Choroid plexus epithelial cell (primary cell): ENCODE measurements around the gene MPPED1.

Experiments
- DNase-seq: peaks from one replicate; pipeline ENCODE4 v3.0.0-alpha.2; 2010; ENCODE audit warnings: low read depth
- H3K4me3 ChIP-seq: 2 replicates; pipeline ENCODE4 v1.5.1; 2011; ENCODE audit warnings: low read depth, mild to moderate bottlenecking, control low read depth, low read length, moderate library complexity
- TF ChIP-seq, protein P1 (sequence below): conservative IDR thresholded peaks from 2 replicates; pipeline ENCODE4 v1.5.1; 2011; ENCODE audit warnings: low read depth, mild to moderate bottlenecking, control low read depth, inconsistent platforms, low read length, moderate library complexity

MPPED1 gene

DNA sequence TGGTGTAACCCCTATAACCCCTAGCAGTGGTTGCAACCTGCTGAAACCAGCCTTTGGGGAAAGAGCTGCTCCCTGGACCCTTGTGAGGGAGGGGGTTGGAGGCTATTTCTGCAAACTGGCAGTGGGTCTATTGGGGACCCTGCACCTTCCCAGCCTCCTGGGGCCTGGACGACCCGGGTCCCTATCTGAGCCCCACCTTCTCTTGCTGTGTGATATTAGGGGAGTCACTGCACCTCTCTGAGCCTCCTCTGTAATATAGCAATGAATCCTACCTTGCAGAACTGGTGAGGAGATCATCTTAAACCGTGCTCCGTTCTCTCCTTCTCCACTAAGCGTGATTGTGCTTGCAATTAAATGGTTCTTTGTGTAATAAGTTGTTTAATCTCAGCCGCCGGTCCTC is 24.0 kb upstream of the MPPED1 start:
- H3K4me3 ChIP-seq: no peak overlapping the region
- TF ChIP-seq, protein P1, sequence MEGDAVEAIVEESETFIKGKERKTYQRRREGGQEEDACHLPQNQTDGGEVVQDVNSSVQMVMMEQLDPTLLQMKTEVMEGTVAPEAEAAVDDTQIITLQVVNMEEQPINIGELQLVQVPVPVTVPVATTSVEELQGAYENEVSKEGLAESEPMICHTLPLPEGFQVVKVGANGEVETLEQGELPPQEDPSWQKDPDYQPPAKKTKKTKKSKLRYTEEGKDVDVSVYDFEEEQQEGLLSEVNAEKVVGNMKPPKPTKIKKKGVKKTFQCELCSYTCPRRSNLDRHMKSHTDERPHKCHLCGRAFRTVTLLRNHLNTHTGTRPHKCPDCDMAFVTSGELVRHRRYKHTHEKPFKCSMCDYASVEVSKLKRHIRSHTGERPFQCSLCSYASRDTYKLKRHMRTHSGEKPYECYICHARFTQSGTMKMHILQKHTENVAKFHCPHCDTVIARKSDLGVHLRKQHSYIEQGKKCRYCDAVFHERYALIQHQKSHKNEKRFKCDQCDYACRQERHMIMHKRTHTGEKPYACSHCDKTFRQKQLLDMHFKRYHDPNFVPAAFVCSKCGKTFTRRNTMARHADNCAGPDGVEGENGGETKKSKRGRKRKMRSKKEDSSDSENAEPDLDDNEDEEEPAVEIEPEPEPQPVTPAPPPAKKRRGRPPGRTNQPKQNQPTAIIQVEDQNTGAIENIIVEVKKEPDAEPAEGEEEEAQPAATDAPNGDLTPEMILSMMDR: no peak
- DNase-seq: no peak

GRCh38 chr22:43388420-43388851 is 23.4 kb upstream of the MPPED1 start:
- TF ChIP-seq, protein P1: peak; percentile 95
- peak; percentile 70 for DNase-seq
- no peak overlapping the region for H3K4me3 ChIP-seq

DNA sequence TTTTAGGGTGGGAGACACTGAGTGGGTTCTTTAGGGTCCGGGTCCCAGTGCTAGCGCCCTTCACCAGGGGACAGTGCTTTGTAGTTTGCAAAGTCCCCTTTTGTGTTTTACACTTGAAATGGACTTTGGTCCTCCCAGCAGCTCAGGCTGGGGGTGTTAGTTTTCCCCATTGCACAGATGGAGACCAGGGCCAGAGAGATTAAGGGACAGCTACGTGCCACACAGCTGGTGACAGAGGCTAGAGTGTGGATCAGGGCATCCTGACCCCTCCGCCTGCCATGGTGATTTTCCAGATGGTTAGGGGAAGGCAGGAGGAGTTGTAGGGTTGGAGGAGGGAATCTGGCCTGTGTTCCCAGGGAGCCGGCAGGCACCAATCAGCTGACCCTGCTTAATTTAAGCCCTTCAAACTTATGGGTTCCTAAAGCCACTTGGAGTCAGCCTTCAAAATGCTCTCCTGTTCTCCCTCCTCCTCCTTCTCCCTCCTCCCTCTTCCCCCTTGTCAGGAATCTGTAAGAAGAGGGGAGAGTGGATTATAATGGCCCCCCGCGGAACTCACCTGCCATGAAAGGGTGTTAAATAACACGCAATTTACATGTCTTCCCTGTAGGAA is 22.5 kb upstream of the MPPED1 start:
- TF ChIP-seq, protein P1: no peak
- no peak for DNase-seq
- no peak overlapping the region for H3K4me3 ChIP-seq

- TF ChIP-seq, protein P1: no peak
- H3K4me3 ChIP-seq: no peak overlapping the region
- DNase-seq: no peak
Observed at GRCh38 chr22:43390166-43390565, 21.6 kb upstream of the MPPED1 start.

DNA sequence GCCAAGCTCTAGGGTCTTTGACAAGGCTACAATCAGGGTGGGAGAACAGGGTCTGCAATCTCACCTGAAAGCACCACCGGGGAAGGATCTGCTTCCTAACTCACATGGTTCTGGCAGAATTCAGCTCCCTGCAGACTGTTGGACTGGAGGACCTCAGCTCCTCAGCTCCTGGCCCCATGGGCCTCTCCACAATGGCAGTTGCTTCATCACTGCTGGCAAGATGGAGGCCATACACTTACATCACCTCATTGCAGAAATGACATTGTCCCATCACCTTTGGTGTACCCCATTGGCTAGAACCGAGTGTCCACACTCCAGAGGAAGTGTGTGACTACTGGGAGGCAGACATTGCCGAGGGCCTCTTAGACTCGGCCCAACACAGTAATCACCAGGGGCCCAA is 20.9 kb upstream of the MPPED1 start:
- DNase-seq: no peak
- no peak overlapping the region for H3K4me3 ChIP-seq
- TF ChIP-seq, protein P1: no peak

DNA sequence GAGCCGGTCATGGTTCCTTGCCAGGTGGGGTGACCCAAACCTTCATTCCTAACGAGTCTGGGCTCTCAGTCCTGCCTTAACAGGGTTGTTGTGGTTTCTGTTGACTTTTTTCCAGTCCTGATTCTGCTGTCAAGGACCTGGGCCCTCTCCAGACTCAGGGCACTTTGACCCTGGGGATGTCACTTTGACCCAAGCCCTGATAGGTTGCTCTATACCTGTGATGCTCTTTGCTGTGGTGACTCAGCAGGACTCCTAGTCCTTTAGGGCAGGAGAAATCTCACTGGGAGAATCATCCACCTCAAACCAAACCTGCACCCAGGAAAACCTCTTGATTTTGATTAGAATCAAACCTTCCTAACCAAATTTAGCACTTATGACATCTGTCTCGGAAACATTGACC is 20.5 kb upstream of the MPPED1 start:
- H3K4me3 ChIP-seq: no peak overlapping the region
- TF ChIP-seq, protein P1: no peak
- no peak for DNase-seq

DNA sequence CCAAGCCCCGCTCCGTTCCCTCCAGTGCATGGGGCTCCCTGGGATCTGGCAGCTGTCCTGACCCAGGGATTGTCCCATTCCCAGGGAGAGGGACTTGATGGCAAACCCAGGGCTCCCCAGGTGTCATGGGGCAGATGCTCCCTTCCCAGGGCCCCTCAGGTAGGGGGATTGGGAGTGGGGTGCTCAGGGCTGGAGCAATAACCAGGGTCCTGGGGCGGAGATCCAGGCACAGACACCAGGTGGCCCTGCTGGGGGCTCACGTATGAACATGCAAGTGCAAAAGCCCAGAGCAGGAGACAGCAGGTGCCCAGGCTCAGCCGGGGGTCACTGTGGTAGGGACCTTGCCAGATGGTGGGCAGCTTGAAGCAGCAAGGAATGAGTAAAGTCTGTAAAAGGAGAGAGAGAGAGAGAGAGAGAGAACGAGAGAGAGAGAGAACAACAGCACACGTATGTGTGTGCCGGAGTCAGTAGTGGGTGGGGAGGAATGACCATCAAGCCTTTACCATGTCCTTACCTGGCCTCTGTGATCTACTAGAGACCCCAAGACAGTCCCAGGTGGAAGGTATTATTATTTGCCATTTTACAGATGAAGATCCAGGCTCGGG is 19.3 kb upstream of the MPPED1 start:
- TF ChIP-seq, protein P1: no peak
- DNase-seq: no peak
- no peak overlapping the region for H3K4me3 ChIP-seq
